HG03064 (cell line): ENCODE measurements around the gene KDM2B.
A peak's percentile ranks its signal among the peaks of the same experiment; 100 is the strongest.

Experiments used
- ATAC-seq: cut with Tn5 transposase; IDR thresholded peaks from one replicate; pipeline ENCODE4 v1.9.1; 2021; ENCODE audit warnings: low read depth; ENCODE audit not compliant: unreplicated experiment

Gene KDM2B

DNA sequence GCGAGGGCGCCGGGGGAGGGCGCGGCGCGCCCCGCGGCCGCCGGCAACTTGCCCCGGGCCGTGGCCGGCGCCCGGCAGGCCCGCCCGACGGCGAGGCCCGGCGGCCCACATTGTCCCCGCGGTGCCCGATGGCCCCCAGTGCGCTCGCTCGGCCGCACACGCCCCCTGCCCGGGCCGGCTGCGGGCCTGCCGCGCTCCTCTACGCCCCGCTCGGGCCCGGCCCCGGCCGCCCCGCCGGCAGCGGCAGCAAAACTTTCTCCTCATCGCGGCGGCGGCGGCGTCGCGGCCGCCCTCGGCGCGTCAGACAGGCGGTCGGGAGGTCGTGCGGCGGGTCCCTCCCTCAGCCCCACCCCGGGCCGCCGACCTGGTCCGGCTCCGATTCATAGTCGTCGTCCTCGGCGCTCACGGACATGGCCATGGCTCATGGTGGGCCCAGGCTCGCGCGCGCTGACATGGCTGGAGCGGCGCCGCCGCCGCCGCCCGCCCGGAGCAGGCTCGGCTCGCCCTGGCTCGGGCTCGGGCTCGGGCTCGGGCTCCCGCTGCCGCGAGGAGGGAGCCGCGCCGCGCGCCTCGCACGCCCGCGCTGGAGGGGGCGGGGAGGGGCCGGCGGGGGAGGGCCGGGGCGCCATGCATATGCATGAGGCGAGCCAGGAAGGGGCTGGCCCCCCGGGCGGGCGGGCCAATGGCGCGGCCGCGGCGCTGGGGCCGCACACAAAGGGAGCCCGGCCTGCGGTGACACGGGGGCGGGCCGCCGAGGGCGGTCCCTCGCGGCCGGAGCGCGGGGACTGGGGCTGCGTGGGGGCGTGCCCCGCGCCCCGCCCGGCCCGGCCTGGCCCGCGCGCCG, 113.8 kb downstream of the KDM2B start:
- peak; percentile 84 for ATAC-seq

- peak; percentile 12 for ATAC-seq
Measured at GRCh38 chr12:121465921-121466793, 114.7 kb downstream of the KDM2B start.

DNA sequence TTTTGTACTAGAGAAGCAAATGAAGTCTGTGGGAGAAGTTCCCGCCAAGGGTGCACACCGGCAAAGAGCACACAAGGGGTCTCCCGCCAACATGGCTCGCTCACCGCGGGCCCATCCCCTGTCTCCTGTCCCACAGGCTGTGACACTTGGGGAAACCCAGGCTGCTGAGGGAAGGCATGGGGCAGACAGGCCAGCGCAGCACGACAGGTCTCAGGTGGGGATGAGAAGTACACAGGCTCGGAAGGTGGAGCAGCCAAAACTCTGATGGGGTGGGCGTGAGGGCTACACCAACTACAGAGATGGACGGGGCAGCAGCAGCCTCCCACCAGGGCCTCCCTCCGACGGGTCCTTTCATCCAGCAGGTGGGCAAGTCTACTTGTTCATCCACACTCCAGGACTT, 116.5 kb downstream of the KDM2B start:
- no peak for ATAC-seq

- ATAC-seq = no peak
Measured at GRCh38 chr12:121461048-121461447, 119.8 kb downstream of the KDM2B start.

DNA sequence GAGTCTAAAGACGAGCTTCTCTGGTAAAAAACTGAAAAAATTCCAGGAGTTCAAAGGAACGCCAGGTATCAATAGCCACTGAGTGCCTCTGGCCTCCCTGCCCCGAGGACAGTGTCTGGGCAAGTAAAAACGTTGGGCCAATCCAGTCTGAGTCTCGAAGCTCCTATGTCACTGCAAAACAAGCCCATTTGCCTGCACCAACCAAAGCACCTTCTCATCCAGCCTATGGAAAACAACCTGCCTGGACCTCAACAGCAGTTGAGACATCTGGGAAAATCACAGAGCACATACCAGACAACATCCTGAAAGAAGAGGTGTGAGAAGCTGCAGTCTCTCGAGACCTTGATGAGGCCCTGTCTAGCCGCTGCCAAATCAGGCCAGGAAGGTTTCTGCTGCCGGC, 124.3 kb downstream of the KDM2B start:
- ATAC-seq = no peak

- no peak for ATAC-seq
Measured at GRCh38 chr12:121455766-121456420, 124.9 kb downstream of the KDM2B start.

DNA sequence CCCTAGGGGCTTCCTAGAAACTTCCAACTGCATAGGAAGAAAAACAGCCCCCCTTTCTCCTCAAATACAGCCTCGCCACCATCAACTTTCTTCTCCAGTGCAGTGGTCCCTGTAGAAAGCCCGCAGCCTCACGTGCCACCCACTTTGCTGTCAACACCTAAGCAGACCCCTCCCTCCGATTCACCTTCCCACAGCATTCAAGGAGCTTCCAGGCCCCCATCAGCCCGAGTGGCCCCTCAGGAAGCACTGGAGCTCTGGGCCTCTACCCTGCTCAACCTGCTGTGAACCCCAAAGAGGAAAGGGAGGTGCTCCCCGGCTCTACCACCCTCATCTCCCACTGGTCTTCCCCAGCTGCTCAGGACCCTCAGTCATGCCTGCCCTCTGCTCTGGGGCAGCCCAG, 125.9 kb downstream of the KDM2B start:
- no peak for ATAC-seq

GRCh38 chr12:121453629-121454028, 127.2 kb downstream of the KDM2B start:
- no peak for ATAC-seq

GRCh38 chr12:121452985-121453360, 127.8 kb downstream of the KDM2B start:
- ATAC-seq = no peak

DNA sequence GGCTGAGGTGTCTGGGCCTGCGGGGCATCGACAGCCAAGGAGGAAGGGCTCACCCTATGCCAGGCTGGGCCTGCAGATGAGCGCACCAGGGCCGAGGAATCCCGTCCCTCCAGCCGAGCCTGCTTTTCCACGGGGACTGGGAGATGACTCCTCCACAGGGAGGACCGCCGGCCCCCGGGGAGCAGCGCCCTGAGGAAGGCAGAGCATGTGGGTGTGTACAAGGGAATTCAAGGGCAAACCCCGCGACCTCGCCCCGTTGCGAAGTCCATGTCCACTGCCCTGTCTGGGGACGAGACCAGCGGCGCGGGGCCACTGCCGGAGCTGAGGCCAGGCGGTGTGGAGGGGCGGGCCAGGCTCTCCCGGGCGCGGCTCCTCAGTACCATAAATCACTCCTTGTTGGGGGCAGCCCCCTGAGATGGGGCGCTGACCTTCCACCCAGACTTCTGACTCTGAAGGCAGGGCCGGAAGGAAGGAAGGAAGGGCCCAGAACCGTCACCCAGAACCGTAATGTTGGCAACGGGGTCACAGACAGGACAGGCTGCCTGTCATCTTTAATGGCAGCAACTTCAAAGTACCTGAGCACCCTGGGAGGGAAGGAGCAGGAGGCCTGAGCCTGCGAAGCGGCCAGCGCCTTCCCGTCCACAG, 128.4 kb downstream of the KDM2B start:
- ATAC-seq = no peak

GRCh38 chr12:121451961-121452339, 128.9 kb downstream of the KDM2B start:
- no peak for ATAC-seq

- ATAC-seq = no peak
Measured at GRCh38 chr12:121448771-121449315, 132.0 kb downstream of the KDM2B start.

- no peak for ATAC-seq
Measured at GRCh38 chr12:121446750-121447149, 134.1 kb downstream of the KDM2B start.

DNA sequence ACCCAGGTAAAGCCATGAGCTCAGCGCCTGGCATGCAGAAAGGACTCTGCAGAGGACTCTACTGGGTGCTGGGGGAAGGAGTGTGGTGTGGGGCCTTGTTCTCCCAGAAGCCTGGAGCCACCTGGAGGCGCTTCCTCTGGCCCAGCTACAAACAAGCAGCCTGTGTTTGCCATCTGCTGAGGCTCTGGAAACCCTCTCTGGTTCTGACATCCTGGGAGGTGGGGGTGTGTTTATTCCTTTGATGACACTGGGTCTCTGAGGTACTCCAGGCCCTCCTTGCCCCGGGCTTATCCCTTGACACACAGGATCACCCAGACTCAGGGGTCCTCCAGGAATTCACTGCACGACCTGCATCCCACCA, 136.0 kb downstream of the KDM2B start:
- ATAC-seq = no peak

- ATAC-seq = no peak
Measured at GRCh38 chr12:121443911-121444841, 136.6 kb downstream of the KDM2B start.

GRCh38 chr12:121443193-121443870, 137.5 kb downstream of the KDM2B start:
- no peak for ATAC-seq

- ATAC-seq = no peak
Measured at GRCh38 chr12:121442028-121442948, 138.5 kb downstream of the KDM2B start.

DNA sequence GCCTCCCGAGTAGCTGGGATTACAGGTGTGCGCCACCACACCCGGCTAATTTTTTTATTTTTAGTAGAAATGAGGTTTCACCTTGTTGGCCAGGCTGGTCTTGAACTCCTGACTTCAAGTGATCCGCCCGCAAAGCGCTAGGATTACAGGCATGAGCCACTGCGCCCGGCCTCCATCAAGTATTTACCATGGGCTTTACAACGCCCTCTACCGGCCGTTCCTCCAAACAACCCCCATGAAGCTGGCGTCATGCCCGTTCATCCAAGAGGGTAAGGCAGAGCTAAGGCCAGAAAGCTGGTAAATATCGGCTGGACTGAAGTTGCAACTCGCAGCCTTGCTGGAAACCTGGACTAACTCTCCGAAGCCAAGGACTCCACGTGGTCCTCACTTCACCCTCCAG, 139.3 kb downstream of the KDM2B start:
- no peak for ATAC-seq
